ENCODE data around the gene DYNC2I2.
A peak's percentile ranks its signal among the peaks of the same experiment; 100 is the strongest.
"Not testable (repeated sequence)": the region's sequence is repeated elsewhere in the genome, so short reads cannot be mapped to it uniquely, and the experiment has no call there.

Gene DYNC2I2

GRCh38 chr9:128685636-128686489, 29.2 kb upstream of the DYNC2I2 start:
- no peak for DNase-seq (ENCODE audit: low read depth in 4 of 4, low spot score in 1 of 4)

GRCh38 chr9:128684325-128685199, 27.9 kb upstream of the DYNC2I2 start:
- DNase-seq (ENCODE audit: low read depth in 4 of 4, low spot score in 1 of 4): peak in 2 of 4 experiments; percentile 54 to 80

- no peak for DNase-seq (ENCODE audit: low read depth in 4 of 4, low spot score in 1 of 4)
Observed at GRCh38 chr9:128684065-128684324, 27.3 kb upstream of the DYNC2I2 start.

GRCh38 chr9:128683340-128684064, 26.9 kb upstream of the DYNC2I2 start:
- DNase-seq (ENCODE audit: low read depth in 4 of 4, low spot score in 1 of 4): no peak

- no peak for DNase-seq (ENCODE audit: low read depth in 4 of 4, low spot score in 1 of 4)
Observed at GRCh38 chr9:128677794-128678193, 21.1 kb upstream of the DYNC2I2 start.

- no peak for DNase-seq (ENCODE audit: low read depth in 4 of 4, low spot score in 1 of 4)
Observed at GRCh38 chr9:128675382-128675781, 18.7 kb upstream of the DYNC2I2 start.

GRCh38 chr9:128669786-128670185, 13.1 kb upstream of the DYNC2I2 start:
- no peak for DNase-seq (ENCODE audit: low read depth in 4 of 4, low spot score in 1 of 4)

GRCh38 chr9:128666481-128666941, 9.9 kb upstream of the DYNC2I2 start:
- not testable (repeated sequence) for DNase-seq (ENCODE audit: low read depth in 4 of 4, low spot score in 1 of 4)

- DNase-seq (ENCODE audit: low read depth in 4 of 4, low spot score in 1 of 4): no peak
Observed at GRCh38 chr9:128657796-128658195, 1.1 kb upstream of the DYNC2I2 start.

GRCh38 chr9:128657344-128657704, 677 bp upstream of the DYNC2I2 start:
- DNase-seq (ENCODE audit: low read depth in 4 of 4, low spot score in 1 of 4): no peak

GRCh38 chr9:128654481-128654880, 2.2 kb downstream of the DYNC2I2 start:
- no peak for DNase-seq (ENCODE audit: low read depth in 4 of 4, low spot score in 1 of 4)

GRCh38 chr9:128653908-128654307, 2.7 kb downstream of the DYNC2I2 start:
- DNase-seq (ENCODE audit: low read depth in 4 of 4, low spot score in 1 of 4): no peak

- no peak for DNase-seq (ENCODE audit: low read depth in 4 of 4, low spot score in 1 of 4)
Observed at GRCh38 chr9:128651798-128652197, 4.8 kb downstream of the DYNC2I2 start.

GRCh38 chr9:128648206-128648605, 8.4 kb downstream of the DYNC2I2 start:
- DNase-seq (ENCODE audit: low read depth in 4 of 4, low spot score in 1 of 4): peak; percentile 25 to 61 (median 39)

- DNase-seq (ENCODE audit: low read depth in 4 of 4, low spot score in 1 of 4): no peak
Observed at GRCh38 chr9:128643519-128644300, 12.9 kb downstream of the DYNC2I2 start.

- no peak for DNase-seq (ENCODE audit: low read depth in 4 of 4, low spot score in 1 of 4)
Observed at GRCh38 chr9:128642675-128643245, 13.9 kb downstream of the DYNC2I2 start.

GRCh38 chr9:128640603-128641002, 16.0 kb downstream of the DYNC2I2 start:
- DNase-seq (ENCODE audit: low read depth in 4 of 4, low spot score in 1 of 4): no peak

GRCh38 chr9:128638580-128638979, 18.1 kb downstream of the DYNC2I2 start:
- no peak for DNase-seq (ENCODE audit: low read depth in 4 of 4, low spot score in 1 of 4)

GRCh38 chr9:128637656-128638055, 19.0 kb downstream of the DYNC2I2 start:
- DNase-seq (ENCODE audit: low read depth in 4 of 4, low spot score in 1 of 4): no peak
